Measurements from ENCODE around the gene TRIM5.

The TRIM5 gene

GRCh38 chr11:5621580-5621979 is 63.3 kb downstream of the TRIM5 start:
- DNase-seq = no peak

- DNase-seq = no peak
Observed at GRCh38 chr11:5620651-5621521, 64.0 kb downstream of the TRIM5 start.

GRCh38 chr11:5618807-5619206 is 66.1 kb downstream of the TRIM5 start:
- DNase-seq = no peak

Data from AML-193 (cell line).